OCI-LY7 (cell line): ENCODE results near the gene COL5A2. TPM values are rescaled to one million over a fixed set of nuclear protein-coding genes. Genes with fewer than 3 reads are reported as not detected.

Experiments used
- BruUV-seq: library from RNA; stranded (reverse); fragments of 400-500 nt; replicated peaks from 2 replicates; lab custom pipeline; 2021; lab: Mats Ljungman, UMichigan
- CTCF ChIA-PET: fragments of 300-600 bp; sonication (Branson Sonifier 250); formaldehyde crosslinking; loops from one replicate; lab custom pipeline; 2022; ENCODE audit warnings: antibody characterized with exemption; ENCODE audit not compliant: unreplicated experiment; lab: Charles Lee
- POLR2A ChIA-PET: fragments of 300-600 bp; sonication (Branson Sonifier 250); formaldehyde crosslinking; loops from one replicate; lab custom pipeline; 2022; ENCODE audit warnings: antibody characterized with exemption; lab: Charles Lee
- DNase-seq: peaks from one replicate; pipeline ENCODE4 v3.0.0-alpha.2; 2015; ENCODE audit warnings: low spot score
- H2AFZ ChIP-seq: fragments of 200-600 bp; sonication (generic), shearing (Covaris generic); 2 replicates; pipeline ENCODE4 v1.6.1; 2014; ENCODE audit warnings: mild to moderate bottlenecking, antibody characterized with exemption, low read length, moderate library complexity
- H3K27ac ChIP-seq: fragments of 200-600 bp; sonication (generic); 2 replicates; pipeline ENCODE4 v1.5.1; 2014; ENCODE audit warnings: mixed run types, low read depth, mild to moderate bottlenecking, moderate library complexity, low read length, inconsistent platforms; ENCODE audit not compliant: poor library complexity, severe bottlenecking
- H3K36me3 ChIP-seq: fragments of 200-600 bp; sonication (generic); 2 replicates; pipeline ENCODE4 v1.6.1; 2014; ENCODE audit warnings: mild to moderate bottlenecking, antibody characterized with exemption, low read length, moderate library complexity, mixed read lengths; ENCODE audit not compliant: insufficient read depth
- H3K4me1 ChIP-seq: fragments of 200-600 bp; sonication (generic); 2 replicates; pipeline ENCODE4 v1.5.1; 2014; ENCODE audit warnings: mild to moderate bottlenecking, low read length; ENCODE audit not compliant: insufficient read depth, poor library complexity, severe bottlenecking
- H3K4me2 ChIP-seq: fragments of 200-600 bp; sonication (generic); 2 replicates; pipeline ENCODE4 v1.6.1; 2014; ENCODE audit warnings: mild to moderate bottlenecking, low read length
- H3K4me3 ChIP-seq: fragments of 200-600 bp; sonication (generic); 2 replicates; pipeline ENCODE4 v1.5.1; 2014; ENCODE audit warnings: mild to moderate bottlenecking, low read depth, low read length; ENCODE audit not compliant: poor library complexity, severe bottlenecking
- H3K79me2 ChIP-seq: fragments of 200-600 bp; sonication (generic); 2 replicates; pipeline ENCODE4 v1.6.1; 2016; ENCODE audit warnings: low read depth, mild to moderate bottlenecking, low read length, moderate library complexity, mixed read lengths; ENCODE audit not compliant: insufficient read depth
- H3K9me2 ChIP-seq: fragments of 200-600 bp; sonication (generic); 2 replicates; pipeline ENCODE4 v1.6.1; 2016; ENCODE audit warnings: mild to moderate bottlenecking, low read length, mixed read lengths; ENCODE audit not compliant: insufficient read depth
- H3K9me3 ChIP-seq: fragments of 200-600 bp; sonication (generic); 2 replicates; pipeline ENCODE4 v1.6.1; 2014; ENCODE audit warnings: mild to moderate bottlenecking, mixed run types, low read length, mixed read lengths
- H4K20me1 ChIP-seq: fragments of 200-600 bp; sonication (generic); 2 replicates; pipeline ENCODE4 v1.6.1; 2014; ENCODE audit warnings: mild to moderate bottlenecking, antibody characterized with exemption, low read length, moderate library complexity, mixed read lengths; ENCODE audit not compliant: insufficient read depth
- EZH2phosphoT487 ChIP-seq: fragments of 200-600 bp; sonication (generic); IDR thresholded peaks from 2 replicates; pipeline ENCODE4 v1.6.1; 2018; ENCODE audit warnings: low read depth, borderline replicate concordance, mild to moderate bottlenecking, mixed run types, antibody characterized with exemption, low read length, moderate library complexity, mixed read lengths
- intact Hi-C: fragments of 100-400 bp; cut with micrococcal nuclease; formaldehyde crosslinking; loops from one replicate; pipeline ENCODE4 v1.10.0; 2022; ENCODE audit not compliant: unreplicated experiment
- total RNA-seq, 2 experiments: library from RNA; depleted of rRNA in 1 of 2; stranded (reverse); fragments of >200 nt in 1 of 2; shearing (Covaris generic) in 1 of 2; gene quantifications; 2 replicates each; pipeline ENCODE4 v1.2.3, GENCODE V29; 2014 to 2022
- TF ChIP-seq, protein P1 (sequence below): fragments of 200-600 bp; sonication (generic); conservative IDR thresholded peaks from 2 replicates; pipeline ENCODE4 v1.5.1; 2014; ENCODE audit warnings: mild to moderate bottlenecking, antibody characterized with exemption, low read length, moderate library complexity, mixed read lengths

COL5A2 gene
- total RNA-seq, 2 experiments from 2014 or later = 0.50 to 0.61 TPM

DNA sequence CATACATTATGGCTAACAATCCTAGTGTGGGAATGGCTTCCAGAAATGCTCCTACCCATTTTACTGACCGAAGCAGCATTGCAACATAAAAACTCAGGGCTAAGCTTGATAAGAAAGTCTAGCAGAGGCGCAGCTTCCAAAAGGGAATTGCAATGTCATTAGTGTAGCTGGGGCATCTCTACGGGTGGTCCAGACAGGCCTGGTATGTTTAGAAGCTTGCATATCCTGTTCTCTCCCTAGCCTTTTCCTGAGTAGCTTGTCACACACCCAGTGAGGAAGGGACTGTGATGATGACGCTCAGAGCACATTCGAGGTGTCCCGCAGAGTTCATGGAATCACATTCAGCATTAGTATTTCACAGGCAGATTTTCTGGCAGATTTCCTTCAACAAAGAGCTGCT is 38.0 kb upstream of the COL5A2 start:
- BruUV-seq = no TSS peak
- no peak overlapping the region for H3K4me2 ChIP-seq
- no peaks in the 10 kb centered on the region for H3K79me2 ChIP-seq

DNA sequence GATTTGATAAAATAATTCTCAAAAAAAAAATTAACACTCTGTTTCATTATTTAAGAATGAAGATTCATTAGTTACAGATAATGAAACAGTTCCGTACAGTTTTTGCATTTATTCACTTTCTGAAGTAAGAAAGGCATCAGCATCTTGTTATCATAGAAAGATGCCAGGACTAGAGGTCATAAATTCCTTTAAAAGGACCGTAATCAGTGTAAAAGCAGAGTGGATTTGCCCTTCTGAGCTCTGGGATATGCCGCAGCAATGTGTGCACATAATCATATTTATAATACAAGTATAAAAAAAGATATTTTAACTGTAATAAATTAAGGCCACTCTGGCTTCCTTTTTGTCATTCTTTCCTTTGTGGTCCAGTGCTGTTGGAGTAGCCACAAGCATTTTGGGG is 37.5 kb upstream of the COL5A2 start:
- no peak for DNase-seq
- Histone ChIP-seq H3K4me1 (no peaks in the 10 kb centered on the region), H3K4me2 (no peak overlapping the region), H3K36me3 (no peaks in the 10 kb centered on the region), H3K79me2 (no peaks in the 10 kb centered on the region), H3K27ac (no peak overlapping the region), H3K4me3 (no peak overlapping the region), H2AFZ (no peak overlapping the region), H4K20me1 (no peaks in the 10 kb centered on the region), H3K9me2 (no peaks in the 10 kb centered on the region), H3K9me3 (no peaks in the 10 kb centered on the region)
- no peak for TF ChIP-seq EZH2phosphoT487
- POLR2A ChIA-PET = no interaction called here
- intact Hi-C loops = no loop called here
- CTCF ChIA-PET = no interaction called here
- no TSS peak for BruUV-seq

More for the DNA sequence above, 38.0 kb upstream of the COL5A2 start:
- intact Hi-C loops = no loop called here
- no peaks in the 10 kb centered on the region for H3K4me1 ChIP-seq
- no peaks in the 10 kb centered on the region for H3K36me3 ChIP-seq
- H3K27ac ChIP-seq = no peak overlapping the region
- ChIA-PET CTCF (no interaction called here), POLR2A (no interaction called here)
- no peak for TF ChIP-seq EZH2phosphoT487
- H4K20me1 ChIP-seq = no peaks in the 10 kb centered on the region
- H3K9me3 ChIP-seq = no peaks in the 10 kb centered on the region
- DNase-seq = no peak
- no peak overlapping the region for H2AFZ ChIP-seq
- H3K4me3 ChIP-seq = no peak overlapping the region
- H3K9me2 ChIP-seq = no peaks in the 10 kb centered on the region

DNA sequence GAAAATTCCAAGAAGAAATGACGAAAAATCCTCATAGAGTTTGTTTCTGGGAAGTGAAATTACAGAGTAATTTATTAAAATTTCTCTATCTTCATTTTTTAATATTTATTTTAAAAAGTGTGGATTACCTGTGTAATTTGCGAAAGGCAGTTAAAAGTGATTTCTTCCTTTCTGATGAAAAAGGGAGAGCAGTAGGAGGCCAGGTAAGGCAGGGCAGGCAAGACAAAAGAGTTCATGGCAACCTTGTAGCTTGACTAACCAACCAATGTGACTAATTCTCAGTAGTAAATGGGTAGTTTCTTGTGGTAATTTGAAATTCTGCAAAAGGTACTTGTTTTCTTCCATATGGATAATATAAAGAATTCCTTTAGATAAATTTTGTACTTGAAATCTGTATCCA is 34.9 kb upstream of the COL5A2 start:
- no TSS peak for BruUV-seq
- ChIA-PET POLR2A (interaction anchor here (0.6 kb wide), 1 partner anchor 1324 kb away, joined by 3 read pairs; no protein-coding TSS in a partner anchor), CTCF (no interaction called here)
- no peak overlapping the region for H3K27ac ChIP-seq
- H3K36me3 ChIP-seq = no peaks in the 10 kb centered on the region
- H3K4me2 ChIP-seq = no peak overlapping the region
- no peaks in the 10 kb centered on the region for H3K4me1 ChIP-seq
- no peak overlapping the region for H3K4me3 ChIP-seq
- TF ChIP-seq EZH2phosphoT487 = no peak
- TF ChIP-seq, protein P1, sequence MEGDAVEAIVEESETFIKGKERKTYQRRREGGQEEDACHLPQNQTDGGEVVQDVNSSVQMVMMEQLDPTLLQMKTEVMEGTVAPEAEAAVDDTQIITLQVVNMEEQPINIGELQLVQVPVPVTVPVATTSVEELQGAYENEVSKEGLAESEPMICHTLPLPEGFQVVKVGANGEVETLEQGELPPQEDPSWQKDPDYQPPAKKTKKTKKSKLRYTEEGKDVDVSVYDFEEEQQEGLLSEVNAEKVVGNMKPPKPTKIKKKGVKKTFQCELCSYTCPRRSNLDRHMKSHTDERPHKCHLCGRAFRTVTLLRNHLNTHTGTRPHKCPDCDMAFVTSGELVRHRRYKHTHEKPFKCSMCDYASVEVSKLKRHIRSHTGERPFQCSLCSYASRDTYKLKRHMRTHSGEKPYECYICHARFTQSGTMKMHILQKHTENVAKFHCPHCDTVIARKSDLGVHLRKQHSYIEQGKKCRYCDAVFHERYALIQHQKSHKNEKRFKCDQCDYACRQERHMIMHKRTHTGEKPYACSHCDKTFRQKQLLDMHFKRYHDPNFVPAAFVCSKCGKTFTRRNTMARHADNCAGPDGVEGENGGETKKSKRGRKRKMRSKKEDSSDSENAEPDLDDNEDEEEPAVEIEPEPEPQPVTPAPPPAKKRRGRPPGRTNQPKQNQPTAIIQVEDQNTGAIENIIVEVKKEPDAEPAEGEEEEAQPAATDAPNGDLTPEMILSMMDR = no peak
- H3K9me3 ChIP-seq = no peaks in the 10 kb centered on the region
- H3K9me2 ChIP-seq = no peaks in the 10 kb centered on the region
- H3K79me2 ChIP-seq = no peaks in the 10 kb centered on the region
- no peaks in the 10 kb centered on the region for H4K20me1 ChIP-seq
- no peak overlapping the region for H2AFZ ChIP-seq
- intact Hi-C loops = no loop called here
- no peak for DNase-seq

DNA sequence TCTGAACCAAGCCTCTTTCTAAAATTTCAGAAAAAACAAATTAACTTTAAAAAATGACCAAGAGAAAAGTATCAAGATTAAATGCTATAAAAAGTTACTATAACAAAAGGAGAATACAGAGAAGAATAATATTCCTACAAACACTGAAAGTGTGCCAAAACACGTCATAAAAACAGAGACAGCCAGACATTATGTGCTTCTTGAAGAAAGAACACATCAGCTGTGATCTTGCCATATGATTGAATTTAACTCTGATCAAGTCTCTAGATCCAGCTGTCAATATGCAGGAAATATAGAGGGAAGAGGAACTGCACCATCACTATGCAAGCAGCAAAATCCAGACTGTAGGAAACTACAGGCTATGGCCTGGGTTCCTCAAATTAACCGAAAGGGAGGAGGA is 33.7 kb upstream of the COL5A2 start:
- Histone ChIP-seq H3K9me3 (no peaks in the 10 kb centered on the region), H3K27ac (no peak overlapping the region), H3K4me2 (no peak overlapping the region), H3K36me3 (no peaks in the 10 kb centered on the region), H3K9me2 (no peaks in the 10 kb centered on the region), H3K4me3 (no peak overlapping the region), H4K20me1 (no peaks in the 10 kb centered on the region), H2AFZ (no peak overlapping the region), H3K4me1 (no peaks in the 10 kb centered on the region), H3K79me2 (no peaks in the 10 kb centered on the region)
- no TSS peak for BruUV-seq
- DNase-seq = no peak
- POLR2A ChIA-PET = no interaction called here
- no peak for TF ChIP-seq EZH2phosphoT487
- TF ChIP-seq, protein P1 = no peak
- CTCF ChIA-PET = no interaction called here
- intact Hi-C loops = no loop called here
